Esophagus muscularis mucosa (tissue), 4 donors: ENCODE results near the gene BIN1.

Experiments used
- CTCF ChIP-seq, 3 experiments: fragments of 200-600 bp in 2 of 3; fragments of 450-650 bp in 1 of 3; sonication (generic) in 2 of 3; IDR thresholded peaks; one replicate each; pipeline ENCODE4 v1.5.1; 2017 to 2019; ENCODE audit warnings: antibody characterized with exemption in 3 of 3, mild to moderate bottlenecking in 2 of 3, moderate library complexity in 1 of 3
- EP300 ChIP-seq: sonication (generic); formaldehyde crosslinking; IDR thresholded peaks from one replicate; pipeline ENCODE4 v1.6.1; 2017; ENCODE audit warnings: antibody characterized with exemption
- POLR2A ChIP-seq: fragments of 450-650 bp; IDR thresholded peaks from one replicate; pipeline ENCODE4 v1.6.1; 2017; ENCODE audit warnings: antibody characterized with exemption, moderate library complexity, mild to moderate bottlenecking, low read depth

GRCh38 chr2:127080938-127081755, 25.8 kb downstream of the BIN1 start:
- TF ChIP-seq POLR2A: no peak
- TF ChIP-seq CTCF (IDR thresholded peaks at IDR 0.05): no peak
- no peak for TF ChIP-seq EP300
